Fibroblast of lung (primary cell): ENCODE data around the gene CTSW. TPM values are rescaled to one million over a fixed set of nuclear protein-coding genes. Genes with fewer than 3 reads are reported as not detected.
"Not testable (repeated sequence)": the region's sequence is repeated elsewhere in the genome, so short reads cannot be mapped to it uniquely, and the experiment has no call there.

Experiments
- DNase-seq, 2 donors: peaks; one replicate each; pipeline versions ENCODE4 v3.0.0 to v3.0.0-alpha.2; 2010; ENCODE audit warnings: low read depth in 2 of 2
- H2AFZ ChIP-seq: 2 replicates; pipeline ENCODE4 v1.5.1; 2012; ENCODE audit warnings: low read length, control low read depth, inconsistent platforms
- H3K27ac ChIP-seq: 2 replicates; pipeline ENCODE4 v1.5.1; 2011; ENCODE audit warnings: low read length, control low read depth; ENCODE audit not compliant: insufficient read depth
- H3K27me3 ChIP-seq: 2 replicates; pipeline ENCODE4 v1.5.1; 2011; ENCODE audit warnings: mild to moderate bottlenecking, low read length; ENCODE audit not compliant: control insufficient read depth, insufficient read depth
- H3K36me3 ChIP-seq: 2 replicates; pipeline ENCODE4 v1.5.1; 2011; ENCODE audit warnings: low read length; ENCODE audit not compliant: control insufficient read depth, insufficient read depth
- H3K4me1 ChIP-seq: 2 replicates; pipeline ENCODE4 v1.5.1; 2011; ENCODE audit warnings: low read length; ENCODE audit not compliant: control insufficient read depth, insufficient read depth; ENCODE audit errors: extremely low read depth
- H3K4me2 ChIP-seq: 2 replicates; pipeline ENCODE4 v1.5.1; 2011; ENCODE audit warnings: low read length, control low read depth; ENCODE audit not compliant: insufficient read depth; ENCODE audit errors: extremely low read depth
- H3K4me3 ChIP-seq, 4 experiments: fragments of 200-600 bp in 1 of 4; sonication (generic) in 1 of 4; replicated peaks in 1 of 4; 2 replicates each; pipeline ENCODE4 v1.5.1; 2011 to 2016; ENCODE audit warnings: low read length in 4 of 4, low read depth in 3 of 4, mild to moderate bottlenecking in 3 of 4, control low read depth in 2 of 4, inconsistent platforms in 1 of 4, mixed read lengths in 1 of 4; ENCODE audit not compliant: insufficient read depth in 1 of 4; ENCODE audit errors: control extremely low read depth in 1 of 4
- H3K79me2 ChIP-seq: 2 replicates; pipeline ENCODE4 v1.5.1; 2012; ENCODE audit warnings: mild to moderate bottlenecking, low read length, inconsistent platforms; ENCODE audit not compliant: control insufficient read depth, insufficient read depth
- H3K9ac ChIP-seq: 2 replicates; pipeline ENCODE4 v1.5.1; 2011; ENCODE audit warnings: mild to moderate bottlenecking, low read length, control low read depth; ENCODE audit not compliant: insufficient read depth
- H3K9me3 ChIP-seq: 2 replicates; pipeline ENCODE4 v1.5.1; 2012; ENCODE audit warnings: low read depth, low read length; ENCODE audit not compliant: control insufficient read depth, insufficient read depth
- H4K20me1 ChIP-seq: 2 replicates; pipeline ENCODE4 v1.5.1; 2011; ENCODE audit warnings: low read length; ENCODE audit not compliant: control insufficient read depth, insufficient read depth; ENCODE audit errors: extremely low read depth
- EZH2 ChIP-seq: IDR thresholded peaks from 2 replicates; pipeline ENCODE4 v1.5.1; 2012; ENCODE audit warnings: low read length, control low read depth, mild to moderate bottlenecking; ENCODE audit errors: missing control alignments
- polyA plus RNA-seq, 2 donors: library from polyadenylated mRNA; depleted of rRNA in 1 of 2; stranded (reverse) in 1 of 2; unstranded in 1 of 2; fragments of >200 nt; gene quantifications; 2 replicates each; pipeline ENCODE4 v1.2.1, GENCODE V29; 2011 to 2012; ENCODE audit warnings: missing spikeins in 1 of 2
- total RNA-seq: library from RNA; depleted of rRNA; stranded (reverse); fragments of >200 nt; gene quantifications from 2 replicates; pipeline ENCODE4 v1.2.1, GENCODE V29; 2014
- TF ChIP-seq, protein P1 (sequence below), 2 donors: IDR thresholded peaks in 1 of 2; conservative IDR thresholded peaks in 1 of 2; 1 replicate in 1 of 2; 2 replicates in 1 of 2; pipeline ENCODE4 v1.5.1; 2011 to 2012; ENCODE audit warnings: low read length in 2 of 2, control low read depth in 1 of 2, inconsistent platforms in 1 of 2, low read depth in 1 of 2, mild to moderate bottlenecking in 1 of 2

Gene CTSW
- total and polyA plus RNA-seq, 2 donors (not counting 1 experiment from before 2014, with no cell fraction given): not detected

- TF ChIP-seq, protein P1, sequence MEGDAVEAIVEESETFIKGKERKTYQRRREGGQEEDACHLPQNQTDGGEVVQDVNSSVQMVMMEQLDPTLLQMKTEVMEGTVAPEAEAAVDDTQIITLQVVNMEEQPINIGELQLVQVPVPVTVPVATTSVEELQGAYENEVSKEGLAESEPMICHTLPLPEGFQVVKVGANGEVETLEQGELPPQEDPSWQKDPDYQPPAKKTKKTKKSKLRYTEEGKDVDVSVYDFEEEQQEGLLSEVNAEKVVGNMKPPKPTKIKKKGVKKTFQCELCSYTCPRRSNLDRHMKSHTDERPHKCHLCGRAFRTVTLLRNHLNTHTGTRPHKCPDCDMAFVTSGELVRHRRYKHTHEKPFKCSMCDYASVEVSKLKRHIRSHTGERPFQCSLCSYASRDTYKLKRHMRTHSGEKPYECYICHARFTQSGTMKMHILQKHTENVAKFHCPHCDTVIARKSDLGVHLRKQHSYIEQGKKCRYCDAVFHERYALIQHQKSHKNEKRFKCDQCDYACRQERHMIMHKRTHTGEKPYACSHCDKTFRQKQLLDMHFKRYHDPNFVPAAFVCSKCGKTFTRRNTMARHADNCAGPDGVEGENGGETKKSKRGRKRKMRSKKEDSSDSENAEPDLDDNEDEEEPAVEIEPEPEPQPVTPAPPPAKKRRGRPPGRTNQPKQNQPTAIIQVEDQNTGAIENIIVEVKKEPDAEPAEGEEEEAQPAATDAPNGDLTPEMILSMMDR (conservative IDR thresholded peaks at IDR 0.05 in 1 of 2, IDR thresholded peaks at IDR 0.05 in 1 of 2; ENCODE audit: low read depth in 1 of 2, low read length in 2 of 2): no peak
- no peak for TF ChIP-seq EZH2
- H3K4me3 ChIP-seq: no peak overlapping the region
- H3K9me3 ChIP-seq: no peaks in the 10 kb centered on the region
- H3K4me1 ChIP-seq: no peaks in the 10 kb centered on the region
- no peaks in the 10 kb centered on the region for H3K36me3 ChIP-seq
- H3K27ac ChIP-seq: no peak overlapping the region
- no peaks in the 10 kb centered on the region for H3K79me2 ChIP-seq
- H3K27me3 ChIP-seq: no peaks in the 10 kb centered on the region
- H2AFZ ChIP-seq: no peak overlapping the region
- H3K4me2 ChIP-seq: no peak overlapping the region
- no peak overlapping the region for H3K9ac ChIP-seq
- DNase-seq: no peak
- no peaks in the 10 kb centered on the region for H4K20me1 ChIP-seq
Observed at GRCh38 chr11:65844231-65844872, 35.3 kb upstream of the CTSW start.

DNA sequence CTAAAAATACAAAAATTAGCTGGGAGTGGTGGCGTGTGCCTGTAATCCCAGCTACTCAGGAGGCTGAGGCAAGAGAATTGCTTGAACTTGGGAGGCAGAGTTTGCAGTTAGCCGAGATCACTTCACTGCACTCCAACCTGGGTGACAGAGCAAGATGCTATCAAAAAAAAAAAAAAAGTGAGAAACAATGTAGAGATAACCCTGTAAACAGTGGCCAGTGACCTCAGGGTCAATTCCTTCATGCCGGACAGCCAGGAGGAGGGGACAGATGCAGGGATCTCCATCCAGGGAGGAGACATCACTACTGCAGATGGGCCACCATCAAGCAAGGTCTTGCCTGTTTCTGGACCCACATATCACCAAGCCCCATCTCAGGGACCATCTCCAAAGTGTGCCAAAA is 31.9 kb upstream of the CTSW start:
- Histone ChIP-seq H3K27me3 (no peaks in the 10 kb centered on the region), H3K9me3 (no peaks in the 10 kb centered on the region), H3K79me2 (no peaks in the 10 kb centered on the region), H3K4me2 (no peak overlapping the region), H3K9ac (no peak overlapping the region), H3K4me3 (no peak overlapping the region), H4K20me1 (no peaks in the 10 kb centered on the region), H2AFZ (no peak overlapping the region), H3K36me3 (peaks cover 14% of the 10 kb centered on the region), H3K4me1 (no peaks in the 10 kb centered on the region), H3K27ac (no peak overlapping the region)
- no peak for TF ChIP-seq EZH2
- TF ChIP-seq, protein P1 (conservative IDR thresholded peaks at IDR 0.05 in 1 of 2, IDR thresholded peaks at IDR 0.05 in 1 of 2; ENCODE audit: low read depth in 1 of 2, low read length in 2 of 2): no peak
- no peak for DNase-seq

- not testable (repeated sequence) for H4K20me1 ChIP-seq, H3K4me2 ChIP-seq, H3K4me3 ChIP-seq, H2AFZ ChIP-seq, H3K9me3 ChIP-seq, H3K9ac ChIP-seq, H3K27me3 ChIP-seq, DNase-seq, H3K4me1 ChIP-seq, H3K79me2 ChIP-seq, H3K27ac ChIP-seq
- H3K36me3 ChIP-seq: peaks cover 23% of the 10 kb centered on the region
Observed at GRCh38 chr11:65848693-65849092, 30.9 kb upstream of the CTSW start.
